Panc1 (cell line): ENCODE measurements around the gene PLCD1. TPM values are rescaled to one million over a fixed set of nuclear protein-coding genes. Genes with fewer than 3 reads are reported as not detected.

Experiments
- ATAC-seq: fragments of 200-7000 bp; cut with Tn5 transposase; 2 replicates; pipeline ENCODE4 v1.9.1; 2020; ENCODE audit warnings: mild to moderate bottlenecking, moderate library complexity
- BruUV-seq: library from RNA; stranded (reverse); fragments of 400-500 nt; replicated peaks from 2 replicates; lab custom pipeline; 2021; lab: Mats Ljungman, UMichigan
- CTCF ChIA-PET: fragments of 300-600 bp; sonication (Branson Sonifier 250); formaldehyde crosslinking; loops from one replicate; lab custom pipeline; 2022; ENCODE audit warnings: antibody characterized with exemption; lab: Charles Lee
- POLR2A ChIA-PET: fragments of 300-600 bp; sonication (Branson Sonifier 250); formaldehyde crosslinking; loops from one replicate; lab custom pipeline; 2022; ENCODE audit warnings: antibody characterized with exemption; lab: Charles Lee
- DNase-seq: peaks from one replicate; pipeline ENCODE4 v3.0.0-alpha.2; 2010; ENCODE audit warnings: low read depth, low spot score
- H3K27ac ChIP-seq: 2 replicates; pipeline ENCODE4 v1.5.1; 2011; ENCODE audit warnings: mild to moderate bottlenecking, low read length, inconsistent platforms
- H3K27me3 ChIP-seq: fragments of 200-500 bp; sonication (Bioruptor generic); 2 replicates; pipeline ENCODE4 v1.6.0; 2014; ENCODE audit warnings: low read length, inconsistent platforms; ENCODE audit not compliant: control insufficient read depth, insufficient read depth
- H3K36me3 ChIP-seq: fragments of 200-500 bp; sonication (Bioruptor generic); 2 replicates; pipeline ENCODE4 v1.5.1; 2014; ENCODE audit warnings: inconsistent platforms, mild to moderate bottlenecking, low read length, moderate library complexity; ENCODE audit not compliant: control insufficient read depth, insufficient read depth
- H3K4me1 ChIP-seq: 2 replicates; pipeline ENCODE4 v1.5.1; 2011; ENCODE audit warnings: inconsistent platforms, mild to moderate bottlenecking, low read length, moderate library complexity; ENCODE audit not compliant: control insufficient read depth, insufficient read depth
- H3K4me3 ChIP-seq, 2 experiments: 2 replicates each; pipeline ENCODE4 v1.5.1; 2011 to 2012; ENCODE audit warnings: low read depth in 2 of 2, low read length in 2 of 2, mild to moderate bottlenecking in 2 of 2, inconsistent platforms in 1 of 2, moderate library complexity in 1 of 2
- H3K9me3 ChIP-seq: fragments of 200-500 bp; sonication (Bioruptor generic); 2 replicates; pipeline ENCODE4 v1.5.1; 2014; ENCODE audit warnings: low read depth, mild to moderate bottlenecking, inconsistent platforms, low read length, moderate library complexity; ENCODE audit not compliant: control insufficient read depth, insufficient read depth
- POLR2AphosphoS5 ChIP-seq: IDR thresholded peaks from 2 replicates; pipeline ENCODE4 v1.6.1; 2012; ENCODE audit warnings: mild to moderate bottlenecking, low read depth, low read length, moderate library complexity
- SIN3A ChIP-seq: IDR thresholded peaks from 2 replicates; pipeline ENCODE4 v1.6.1; 2012; ENCODE audit warnings: low read depth, mild to moderate bottlenecking, low read length, moderate library complexity, borderline replicate concordance; ENCODE audit not compliant: insufficient read depth
- TCF7L2 ChIP-seq: IDR thresholded peaks from 2 replicates; pipeline ENCODE4 v1.6.1; 2011; ENCODE audit warnings: mild to moderate bottlenecking, low read depth, low read length, inconsistent platforms
- in situ Hi-C: cut with HindIII; loops from 2 replicates; pipeline ENCODE4 v1.10.0; 2016; ENCODE audit warnings: low sequenced_read_pairs, low pct_unique_long_range_greater_than_20kb
- intact Hi-C: fragments of 100-400 bp; cut with micrococcal nuclease; formaldehyde crosslinking; loops from one replicate; pipeline ENCODE4 v1.10.0; 2022; ENCODE audit not compliant: unreplicated experiment
- total RNA-seq: library from RNA; stranded (reverse); gene quantifications from one replicate; pipeline ENCODE4 v1.2.1, GENCODE V29; 2021; ENCODE audit not compliant: unreplicated experiment
- TF ChIP-seq, protein P1 (sequence below): fragments of 450-650 bp; IDR thresholded peaks from 2 replicates; pipeline ENCODE4 v1.5.1; 2017; ENCODE audit warnings: mild to moderate bottlenecking
- TF ChIP-seq, protein P2 (sequence below), 2 experiments: IDR thresholded peaks; 2 replicates each; pipeline ENCODE4 v1.6.1; 2011 to 2012; ENCODE audit warnings: low read depth in 2 of 2, control low read depth in 1 of 2, low read length in 1 of 2, mild to moderate bottlenecking in 1 of 2, moderate library complexity in 1 of 2; ENCODE audit not compliant: insufficient read depth in 1 of 2

Gene PLCD1
- total RNA-seq, 1 experiment from 2014 or later = 1.8 TPM

- Histone ChIP-seq H3K9me3 (no peaks in the 10 kb centered on the region), H3K27ac (peak overlapping the region; percentile 85), H3K36me3 (no peaks in the 10 kb centered on the region), H3K4me1 (0 out of 2 replicates have a peak, but pooled peaks cover 7% of the 10 kb centered on the region), H3K27me3 (no peaks in the 10 kb centered on the region), H3K4me3 (peak overlapping the region; percentile 58 to 64)
- ChIA-PET CTCF (no interaction called here), POLR2A (no interaction called here)
- intact Hi-C loops (no loop called here), in situ Hi-C loops (no loop called here)
- DNase-seq (no peak), ATAC-seq (peak; percentile 10)
- BruUV-seq = no TSS peak
- TF ChIP-seq POLR2AphosphoS5 (no peak), TCF7L2 (no peak), SIN3A (no peak)
- TF ChIP-seq, protein P1, sequence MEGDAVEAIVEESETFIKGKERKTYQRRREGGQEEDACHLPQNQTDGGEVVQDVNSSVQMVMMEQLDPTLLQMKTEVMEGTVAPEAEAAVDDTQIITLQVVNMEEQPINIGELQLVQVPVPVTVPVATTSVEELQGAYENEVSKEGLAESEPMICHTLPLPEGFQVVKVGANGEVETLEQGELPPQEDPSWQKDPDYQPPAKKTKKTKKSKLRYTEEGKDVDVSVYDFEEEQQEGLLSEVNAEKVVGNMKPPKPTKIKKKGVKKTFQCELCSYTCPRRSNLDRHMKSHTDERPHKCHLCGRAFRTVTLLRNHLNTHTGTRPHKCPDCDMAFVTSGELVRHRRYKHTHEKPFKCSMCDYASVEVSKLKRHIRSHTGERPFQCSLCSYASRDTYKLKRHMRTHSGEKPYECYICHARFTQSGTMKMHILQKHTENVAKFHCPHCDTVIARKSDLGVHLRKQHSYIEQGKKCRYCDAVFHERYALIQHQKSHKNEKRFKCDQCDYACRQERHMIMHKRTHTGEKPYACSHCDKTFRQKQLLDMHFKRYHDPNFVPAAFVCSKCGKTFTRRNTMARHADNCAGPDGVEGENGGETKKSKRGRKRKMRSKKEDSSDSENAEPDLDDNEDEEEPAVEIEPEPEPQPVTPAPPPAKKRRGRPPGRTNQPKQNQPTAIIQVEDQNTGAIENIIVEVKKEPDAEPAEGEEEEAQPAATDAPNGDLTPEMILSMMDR = no peak
- TF ChIP-seq, protein P2, sequence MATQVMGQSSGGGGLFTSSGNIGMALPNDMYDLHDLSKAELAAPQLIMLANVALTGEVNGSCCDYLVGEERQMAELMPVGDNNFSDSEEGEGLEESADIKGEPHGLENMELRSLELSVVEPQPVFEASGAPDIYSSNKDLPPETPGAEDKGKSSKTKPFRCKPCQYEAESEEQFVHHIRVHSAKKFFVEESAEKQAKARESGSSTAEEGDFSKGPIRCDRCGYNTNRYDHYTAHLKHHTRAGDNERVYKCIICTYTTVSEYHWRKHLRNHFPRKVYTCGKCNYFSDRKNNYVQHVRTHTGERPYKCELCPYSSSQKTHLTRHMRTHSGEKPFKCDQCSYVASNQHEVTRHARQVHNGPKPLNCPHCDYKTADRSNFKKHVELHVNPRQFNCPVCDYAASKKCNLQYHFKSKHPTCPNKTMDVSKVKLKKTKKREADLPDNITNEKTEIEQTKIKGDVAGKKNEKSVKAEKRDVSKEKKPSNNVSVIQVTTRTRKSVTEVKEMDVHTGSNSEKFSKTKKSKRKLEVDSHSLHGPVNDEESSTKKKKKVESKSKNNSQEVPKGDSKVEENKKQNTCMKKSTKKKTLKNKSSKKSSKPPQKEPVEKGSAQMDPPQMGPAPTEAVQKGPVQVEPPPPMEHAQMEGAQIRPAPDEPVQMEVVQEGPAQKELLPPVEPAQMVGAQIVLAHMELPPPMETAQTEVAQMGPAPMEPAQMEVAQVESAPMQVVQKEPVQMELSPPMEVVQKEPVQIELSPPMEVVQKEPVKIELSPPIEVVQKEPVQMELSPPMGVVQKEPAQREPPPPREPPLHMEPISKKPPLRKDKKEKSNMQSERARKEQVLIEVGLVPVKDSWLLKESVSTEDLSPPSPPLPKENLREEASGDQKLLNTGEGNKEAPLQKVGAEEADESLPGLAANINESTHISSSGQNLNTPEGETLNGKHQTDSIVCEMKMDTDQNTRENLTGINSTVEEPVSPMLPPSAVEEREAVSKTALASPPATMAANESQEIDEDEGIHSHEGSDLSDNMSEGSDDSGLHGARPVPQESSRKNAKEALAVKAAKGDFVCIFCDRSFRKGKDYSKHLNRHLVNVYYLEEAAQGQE (IDR thresholded peaks at IDR 0.05; ENCODE audit: insufficient read depth in 1 of 2, low read depth in 2 of 2, low read length in 1 of 2) = no peak
Observed at GRCh38 chr3:37993460-37993819, 36.0 kb downstream of the PLCD1 start.

DNA sequence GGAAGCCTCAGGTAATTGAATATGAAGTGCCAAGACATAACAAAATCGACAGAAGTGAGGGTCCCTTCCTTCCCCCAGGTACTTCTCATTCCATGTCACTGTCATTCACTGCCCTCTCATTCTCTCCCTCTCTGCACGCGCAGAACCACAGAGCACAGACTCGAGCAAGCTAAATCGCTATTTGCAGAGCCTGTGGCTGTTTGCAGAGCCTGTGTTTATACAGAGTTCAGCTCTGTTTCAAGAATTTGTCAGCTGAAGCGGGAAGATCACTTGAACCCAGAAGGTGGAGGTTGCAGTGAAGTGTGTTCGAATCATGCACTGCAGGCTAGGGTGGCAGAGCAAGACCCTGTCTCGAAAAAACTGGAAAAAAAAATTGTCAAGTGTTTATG lies 36.4 kb downstream of the PLCD1 start:
- ChIA-PET CTCF (no interaction called here), POLR2A (no interaction called here)
- BruUV-seq = no TSS peak
- no peaks in the 10 kb centered on the region for H3K27me3 ChIP-seq
- TF ChIP-seq, protein P2 (IDR thresholded peaks at IDR 0.05; ENCODE audit: insufficient read depth in 1 of 2, low read depth in 2 of 2, low read length in 1 of 2) = no peak
- no peak for TF ChIP-seq TCF7L2
- no peak for TF ChIP-seq SIN3A
- TF ChIP-seq, protein P1 = no peak
- intact Hi-C loops (no loop called here), in situ Hi-C loops (no loop called here)
- ATAC-seq (no peak), DNase-seq (no peak)
- no peaks in the 10 kb centered on the region for H3K36me3 ChIP-seq
- no peak overlapping the region for H3K4me3 ChIP-seq
- 0 out of 2 replicates have a peak, but pooled peaks cover 4% of the 10 kb centered on the region for H3K4me1 ChIP-seq
- H3K27ac ChIP-seq = no peak overlapping the region
- no peaks in the 10 kb centered on the region for H3K9me3 ChIP-seq
